ENCODE results near the gene ZIC4.

Gene ZIC4

GRCh38 chr3:147418371-147418781 is 12.0 kb upstream of the ZIC4 start:
- no peak for DNase-seq (ENCODE audit: extremely low read depth in 1 of 2, low read depth in 1 of 2)

GRCh38 chr3:147417551-147418295 is 11.4 kb upstream of the ZIC4 start:
- no peak for DNase-seq (ENCODE audit: extremely low read depth in 1 of 2, low read depth in 1 of 2)

GRCh38 chr3:147416931-147417330 is 10.6 kb upstream of the ZIC4 start:
- no peak for DNase-seq (ENCODE audit: extremely low read depth in 1 of 2, low read depth in 1 of 2)

GRCh38 chr3:147415874-147416273 is 9.5 kb upstream of the ZIC4 start:
- DNase-seq (ENCODE audit: extremely low read depth in 1 of 2, low read depth in 1 of 2): no peak

- DNase-seq (ENCODE audit: extremely low read depth in 1 of 2, low read depth in 1 of 2): no peak
Observed at GRCh38 chr3:147415286-147415685, 8.9 kb upstream of the ZIC4 start.

GRCh38 chr3:147414390-147415138 is 8.2 kb upstream of the ZIC4 start:
- no peak for DNase-seq (ENCODE audit: extremely low read depth in 1 of 2, low read depth in 1 of 2)

- no peak for DNase-seq (ENCODE audit: extremely low read depth in 1 of 2, low read depth in 1 of 2)
Observed at GRCh38 chr3:147413686-147414389, 7.5 kb upstream of the ZIC4 start.

GRCh38 chr3:147412917-147413685 is 6.8 kb upstream of the ZIC4 start:
- DNase-seq (ENCODE audit: extremely low read depth in 1 of 2, low read depth in 1 of 2): no peak

- no peak for DNase-seq (ENCODE audit: extremely low read depth in 1 of 2, low read depth in 1 of 2)
Observed at GRCh38 chr3:147412261-147412916, 6.0 kb upstream of the ZIC4 start.

GRCh38 chr3:147411815-147412241 is 5.5 kb upstream of the ZIC4 start:
- no peak for DNase-seq (ENCODE audit: extremely low read depth in 1 of 2, low read depth in 1 of 2)

GRCh38 chr3:147411238-147411814 is 5.0 kb upstream of the ZIC4 start:
- no peak for DNase-seq (ENCODE audit: extremely low read depth in 1 of 2, low read depth in 1 of 2)

- no peak for DNase-seq (ENCODE audit: extremely low read depth in 1 of 2, low read depth in 1 of 2)
Observed at GRCh38 chr3:147410526-147411237, 4.3 kb upstream of the ZIC4 start.

- DNase-seq (ENCODE audit: extremely low read depth in 1 of 2, low read depth in 1 of 2): no peak
Observed at GRCh38 chr3:147410116-147410525, 3.8 kb upstream of the ZIC4 start.

GRCh38 chr3:147409143-147410115 is 3.1 kb upstream of the ZIC4 start, which contains the start of gene ZIC1:
ZIC1 (plus strand) TSS chr3:147409365; CDS start chr3:147410113, 748 bp downstream.
- DNase-seq (ENCODE audit: extremely low read depth in 1 of 2, low read depth in 1 of 2): no peak

GRCh38 chr3:147408188-147409100 is 2.1 kb upstream of the ZIC4 start:
- DNase-seq (ENCODE audit: extremely low read depth in 1 of 2, low read depth in 1 of 2): no peak

GRCh38 chr3:147407498-147408187 is 1.3 kb upstream of the ZIC4 start:
- DNase-seq (ENCODE audit: extremely low read depth in 1 of 2, low read depth in 1 of 2): no peak

- no peak for DNase-seq (ENCODE audit: extremely low read depth in 1 of 2, low read depth in 1 of 2)
Observed at GRCh38 chr3:147407114-147407497, 763 bp upstream of the ZIC4 start.

All from stimulated activated CD8-positive, alpha-beta memory T cell treated with anti-CD3 and anti-CD28 coated beads, Interleukin-7, amount 100 ng/mL, for 48 hours (primary cell).